Suprapubic skin (tissue), 4 donors: Measurements from ENCODE around the gene RTL1. TPM values are rescaled to one million over a fixed set of nuclear protein-coding genes. Genes with fewer than 3 reads are reported as not detected.
A peak's percentile ranks its signal among the peaks of the same experiment; 100 is the strongest.

Source experiments
- DNase-seq, 2 donors: peaks; one replicate each; pipeline ENCODE4 v3.0.0-alpha.2; 2019; ENCODE audit warnings: low spot score in 2 of 2
- H3K27ac ChIP-seq: fragments of 200-600 bp; sonication (generic); one replicate; pipeline ENCODE4 v1.5.1; 2019
- H3K27me3 ChIP-seq: fragments of 200-600 bp; sonication (generic); one replicate; pipeline ENCODE4 v1.5.1; 2019
- H3K36me3 ChIP-seq: fragments of 200-600 bp; sonication (generic); one replicate; pipeline ENCODE4 v1.5.1; 2019
- H3K4me1 ChIP-seq: fragments of 200-600 bp; sonication (generic); one replicate; pipeline ENCODE4 v1.5.1; 2019
- H3K4me3 ChIP-seq: fragments of 200-600 bp; sonication (generic); one replicate; pipeline ENCODE4 v1.5.1; 2019; ENCODE audit warnings: mild to moderate bottlenecking
- H3K9me3 ChIP-seq: fragments of 200-600 bp; sonication (generic); one replicate; pipeline ENCODE4 v1.5.1; 2019
- CTCF ChIP-seq, 2 donors: fragments of 200-600 bp in 1 of 2; fragments of 450-650 bp in 1 of 2; sonication (generic) in 1 of 2; IDR thresholded peaks; one replicate each; pipeline ENCODE4 v1.5.1; 2016 to 2019; ENCODE audit warnings: antibody characterized with exemption in 2 of 2, mild to moderate bottlenecking in 1 of 2, moderate library complexity in 1 of 2
- EP300 ChIP-seq: sonication (generic); formaldehyde crosslinking; IDR thresholded peaks from one replicate; pipeline ENCODE4 v1.6.1; 2017; ENCODE audit warnings: antibody characterized with exemption
- POLR2A ChIP-seq, 2 donors: fragments of 450-650 bp; IDR thresholded peaks; one replicate each; pipeline ENCODE4 v1.6.1; 2017; ENCODE audit warnings: antibody characterized with exemption in 2 of 2, mild to moderate bottlenecking in 2 of 2, moderate library complexity in 2 of 2
- POLR2AphosphoS5 ChIP-seq, 3 donors: sonication (generic); formaldehyde crosslinking; IDR thresholded peaks; one replicate each; pipeline ENCODE4 v1.6.1; 2017; ENCODE audit warnings: antibody characterized with exemption in 3 of 3
- WGBS: methylation state at CpG from one replicate; pipeline ENCODE4 v1.1.5; 2018; 5-methylcytosine and 5-hydroxymethylcytosine counted together
- total RNA-seq, 4 donors: library from RNA; depleted of rRNA; stranded (reverse); fragments of >200 nt; gene quantifications; one replicate each; pipeline ENCODE4 v1.1.0, GENCODE V29; 2016

RTL1 gene
- total RNA-seq, 4 donors from 2014 or later: not detected

- DNase-seq: no peak
- no peak overlapping the region for H3K4me3 ChIP-seq
- WGBS: 92% methylated on average over 5 of the region's 5 CpGs
- no peaks in the 10 kb centered on the region for H3K36me3 ChIP-seq
- peaks cover 5% of the 10 kb centered on the region for H3K4me1 ChIP-seq
- TF ChIP-seq POLR2AphosphoS5 (IDR thresholded peaks at IDR 0.05) (no peak), POLR2A (IDR thresholded peaks at IDR 0.05) (no peak), EP300 (no peak), CTCF (IDR thresholded peaks at IDR 0.05) (no peak)
- no peaks in the 10 kb centered on the region for H3K27me3 ChIP-seq
- no peaks in the 10 kb centered on the region for H3K9me3 ChIP-seq
- no peak overlapping the region for H3K27ac ChIP-seq
Measured at GRCh38 chr14:100854435-100854834, 49.1 kb downstream of the RTL1 start.

GRCh38 chr14:100851946-100852620 lies 51.4 kb downstream of the RTL1 start:
- no peak overlapping the region for H3K4me3 ChIP-seq
- no peaks in the 10 kb centered on the region for H3K9me3 ChIP-seq
- H3K4me1 ChIP-seq: peaks cover 5% of the 10 kb centered on the region
- no peak overlapping the region for H3K27ac ChIP-seq
- no peak for DNase-seq
- no peaks in the 10 kb centered on the region for H3K36me3 ChIP-seq
- 77% methylated on average over 14 of the region's 14 CpGs for WGBS
- no peak for TF ChIP-seq POLR2A (IDR thresholded peaks at IDR 0.05)
- no peak for TF ChIP-seq EP300
- no peaks in the 10 kb centered on the region for H3K27me3 ChIP-seq

GRCh38 chr14:100851586-100851916 lies 52.0 kb downstream of the RTL1 start:
- peaks cover 5% of the 10 kb centered on the region for H3K4me1 ChIP-seq
- no peak for TF ChIP-seq EP300
- no peak for TF ChIP-seq POLR2AphosphoS5 (IDR thresholded peaks at IDR 0.05)
- TF ChIP-seq CTCF (IDR thresholded peaks at IDR 0.05): no peak
- no peak for TF ChIP-seq POLR2A (IDR thresholded peaks at IDR 0.05)
- H3K4me3 ChIP-seq: no peak overlapping the region
- H3K9me3 ChIP-seq: no peaks in the 10 kb centered on the region
- no peak overlapping the region for H3K27ac ChIP-seq
- H3K27me3 ChIP-seq: no peaks in the 10 kb centered on the region
- 83% methylated on average over 13 of the region's 13 CpGs for WGBS
- DNase-seq: no peak
- H3K36me3 ChIP-seq: no peaks in the 10 kb centered on the region

GRCh38 chr14:100850841-100851585 lies 52.5 kb downstream of the RTL1 start:
- Histone ChIP-seq H3K27me3 (peaks cover 2% of the 10 kb centered on the region), H3K36me3 (no peaks in the 10 kb centered on the region), H3K27ac (no peak overlapping the region), H3K9me3 (no peaks in the 10 kb centered on the region), H3K4me1 (peaks cover 5% of the 10 kb centered on the region), H3K4me3 (no peak overlapping the region)
- TF ChIP-seq CTCF (IDR thresholded peaks at IDR 0.05) (peak; percentile 68 to 79), POLR2AphosphoS5 (IDR thresholded peaks at IDR 0.05) (no peak)
- WGBS: 60% methylated on average over 1 of the region's 8 CpGs
- DNase-seq: peak in 1 of 2 donors; percentile 84

GRCh38 chr14:100849115-100849781 lies 54.3 kb downstream of the RTL1 start:
- DNase-seq: no peak
- Histone ChIP-seq H3K36me3 (no peaks in the 10 kb centered on the region), H3K27ac (no peak overlapping the region), H3K27me3 (peaks cover 8% of the 10 kb centered on the region), H3K4me1 (peaks cover 5% of the 10 kb centered on the region), H3K4me3 (peak overlapping the region; percentile 3), H3K9me3 (no peaks in the 10 kb centered on the region)
- TF ChIP-seq EP300 (no peak), POLR2AphosphoS5 (IDR thresholded peaks at IDR 0.05) (no peak), POLR2A (IDR thresholded peaks at IDR 0.05) (no peak), CTCF (IDR thresholded peaks at IDR 0.05) (no peak)
- 33% methylated on average over 8 of the region's 8 CpGs for WGBS
